ENCODE data around the gene KCNH6.

The KCNH6 gene

GRCh38 chr17:63519972-63520882 lies 2.9 kb upstream of the KCNH6 start:
- CTCF ChIA-PET, result no interaction called here
- no peak overlapping the region for H3K27ac ChIP-seq
- POLR2A ChIA-PET (ENCODE audit: low non-redundant PET), result no interaction called here
- TF ChIP-seq, protein P1, sequence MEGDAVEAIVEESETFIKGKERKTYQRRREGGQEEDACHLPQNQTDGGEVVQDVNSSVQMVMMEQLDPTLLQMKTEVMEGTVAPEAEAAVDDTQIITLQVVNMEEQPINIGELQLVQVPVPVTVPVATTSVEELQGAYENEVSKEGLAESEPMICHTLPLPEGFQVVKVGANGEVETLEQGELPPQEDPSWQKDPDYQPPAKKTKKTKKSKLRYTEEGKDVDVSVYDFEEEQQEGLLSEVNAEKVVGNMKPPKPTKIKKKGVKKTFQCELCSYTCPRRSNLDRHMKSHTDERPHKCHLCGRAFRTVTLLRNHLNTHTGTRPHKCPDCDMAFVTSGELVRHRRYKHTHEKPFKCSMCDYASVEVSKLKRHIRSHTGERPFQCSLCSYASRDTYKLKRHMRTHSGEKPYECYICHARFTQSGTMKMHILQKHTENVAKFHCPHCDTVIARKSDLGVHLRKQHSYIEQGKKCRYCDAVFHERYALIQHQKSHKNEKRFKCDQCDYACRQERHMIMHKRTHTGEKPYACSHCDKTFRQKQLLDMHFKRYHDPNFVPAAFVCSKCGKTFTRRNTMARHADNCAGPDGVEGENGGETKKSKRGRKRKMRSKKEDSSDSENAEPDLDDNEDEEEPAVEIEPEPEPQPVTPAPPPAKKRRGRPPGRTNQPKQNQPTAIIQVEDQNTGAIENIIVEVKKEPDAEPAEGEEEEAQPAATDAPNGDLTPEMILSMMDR (conservative IDR thresholded peaks at IDR 0.05; ENCODE audit: low read depth), result no peak
- DNase-seq (ENCODE audit: low spot score), result no peak

DNA sequence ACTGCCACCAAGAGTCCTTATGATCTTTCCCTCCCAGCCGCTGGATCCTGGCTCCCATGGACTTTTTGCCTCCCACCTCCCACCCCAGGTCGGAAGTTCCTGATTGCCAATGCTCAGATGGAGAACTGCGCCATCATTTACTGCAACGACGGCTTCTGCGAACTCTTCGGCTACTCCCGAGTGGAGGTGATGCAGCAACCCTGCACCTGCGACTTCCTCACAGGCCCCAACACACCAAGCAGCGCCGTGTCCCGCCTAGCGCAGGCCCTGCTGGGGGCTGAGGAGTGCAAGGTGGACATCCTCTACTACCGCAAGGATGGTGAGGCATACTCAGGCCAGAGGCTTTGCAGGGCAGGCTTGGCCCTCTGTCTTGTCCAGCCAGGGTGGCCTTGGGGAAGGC lies 893 bp downstream of the KCNH6 start:
- TF ChIP-seq, protein P1 (conservative IDR thresholded peaks at IDR 0.05; ENCODE audit: low read depth), result no peak
- POLR2A ChIA-PET (ENCODE audit: low non-redundant PET), result no interaction called here
- CTCF ChIA-PET, result interaction anchor here (0.5 kb wide), 1 partner anchor 1075 kb away, joined by 3 read pairs; no protein-coding TSS in a partner anchor
- no peak for DNase-seq (ENCODE audit: low spot score)
- no peak overlapping the region for H3K27ac ChIP-seq

DNA sequence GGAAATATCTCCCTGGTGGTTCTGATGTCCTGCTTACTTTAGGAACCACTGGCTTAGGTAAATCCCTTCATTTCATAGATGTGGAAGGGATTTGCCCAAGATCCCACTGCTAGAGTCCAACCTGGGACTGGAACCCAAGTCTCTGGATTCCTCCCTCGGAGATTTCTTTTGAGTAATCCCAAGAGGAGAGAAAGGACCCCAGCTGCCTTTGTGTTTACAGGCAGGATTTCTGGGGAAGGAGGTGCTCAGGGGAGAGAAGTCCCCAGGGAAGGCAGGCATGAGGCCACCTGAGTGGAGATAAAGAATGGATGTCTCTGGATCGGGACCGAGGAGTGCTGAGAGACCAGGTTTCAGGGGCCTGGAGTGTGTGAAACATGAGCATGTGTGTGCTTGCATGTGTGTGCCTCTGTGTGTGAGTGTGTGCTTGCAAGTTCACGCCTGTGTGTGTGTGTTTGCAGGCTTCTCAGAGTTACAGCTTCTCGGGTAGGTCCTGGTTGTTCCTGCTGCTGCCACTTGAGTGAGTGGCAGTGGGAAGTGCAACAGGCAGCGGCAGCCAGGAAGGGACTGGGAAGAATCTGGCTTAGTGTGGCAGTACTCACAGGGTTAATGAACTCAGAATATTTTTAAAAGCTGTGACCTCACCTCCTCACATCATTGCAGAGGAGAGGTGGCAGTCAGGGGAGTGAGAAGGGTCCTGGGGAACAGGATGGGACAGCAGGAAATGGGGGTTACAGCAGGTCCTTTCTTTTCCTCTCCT lies 2.2 kb downstream of the KCNH6 start:
- CTCF ChIA-PET, result interaction anchor here (0.6 kb wide), 1 partner anchor 1004 kb away, joined by 4 read pairs; no protein-coding TSS in a partner anchor

DNA sequence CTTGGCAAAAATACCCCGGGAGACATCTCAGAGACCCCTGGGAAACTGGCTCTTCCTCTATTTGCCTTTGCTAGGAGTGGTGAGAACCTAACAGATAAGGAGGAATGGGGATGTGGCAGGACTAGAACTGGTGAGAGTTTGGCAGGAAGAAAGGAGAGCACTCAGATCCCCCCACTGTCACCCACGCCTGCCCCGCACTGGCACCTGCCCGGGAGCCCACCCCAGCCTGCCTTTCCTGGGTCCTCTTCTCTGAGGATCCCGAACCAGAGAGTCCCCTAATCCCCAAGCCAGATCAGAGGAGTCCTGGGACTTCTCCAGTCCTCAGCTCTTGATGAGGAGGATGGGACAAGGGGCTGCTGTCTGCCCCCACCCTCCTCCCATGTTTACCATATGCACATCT lies 3.7 kb downstream of the KCNH6 start:
- TF ChIP-seq, protein P1 (conservative IDR thresholded peaks at IDR 0.05; ENCODE audit: low read depth), result no peak

More for the DNA sequence above, 2.2 kb downstream of the KCNH6 start:
- H3K27ac ChIP-seq, result no peak overlapping the region
- TF ChIP-seq, protein P1 (conservative IDR thresholded peaks at IDR 0.05; ENCODE audit: low read depth), result no peak
- POLR2A ChIA-PET (ENCODE audit: low non-redundant PET), result no interaction called here
- no peak for DNase-seq (ENCODE audit: low spot score)

GRCh38 chr17:63528183-63528582 lies 5.0 kb downstream of the KCNH6 start:
- POLR2A ChIA-PET (ENCODE audit: low non-redundant PET), result no interaction called here
- no peak overlapping the region for H3K27ac ChIP-seq
- CTCF ChIA-PET, result no interaction called here
- DNase-seq (ENCODE audit: low spot score), result no peak
- TF ChIP-seq, protein P1 (conservative IDR thresholded peaks at IDR 0.05; ENCODE audit: low read depth), result no peak

More for the DNA sequence above, 3.7 kb downstream of the KCNH6 start:
- DNase-seq (ENCODE audit: low spot score), result no peak
- ChIA-PET CTCF (no interaction called here), POLR2A (ENCODE audit: low non-redundant PET) (interaction anchor here (0.6 kb wide), 1 partner anchor 168 kb away, joined by 3 read pairs; no protein-coding TSS in a partner anchor)
- H3K27ac ChIP-seq, result no peak overlapping the region
